Progenitor cell of endocrine pancreas (in vitro differentiated cells): ENCODE results near the gene LIMK2. TPM values are rescaled to one million over a fixed set of nuclear protein-coding genes. Genes with fewer than 3 reads are reported as not detected.

Experiments
- DNase-seq: peaks from one replicate; pipeline ENCODE4 v3.0.0; 2021; ENCODE audit warnings: low spot score; ENCODE audit not compliant: unreplicated experiment
- H3K27ac Mint-ChIP-seq: 2 replicates; pipeline ENCODE4 v1.8.0; 2021; ENCODE audit warnings: mild to moderate bottlenecking, moderate library complexity, mixed read lengths
- H3K27me3 Mint-ChIP-seq: 2 replicates; pipeline ENCODE4 v1.8.0; 2021; ENCODE audit warnings: mixed read lengths
- H3K36me3 Mint-ChIP-seq: 2 replicates; pipeline ENCODE4 v1.8.0; 2022; ENCODE audit warnings: mixed read lengths; ENCODE audit not compliant: insufficient read depth
- H3K4me1 Mint-ChIP-seq: 2 replicates; pipeline ENCODE4 v1.8.0; 2021; ENCODE audit warnings: low read depth, mixed read lengths
- H3K4me3 Mint-ChIP-seq: 2 replicates; pipeline ENCODE4 v1.8.0; 2021; ENCODE audit warnings: low read depth, mild to moderate bottlenecking, moderate library complexity, mixed read lengths
- H3K9me3 Mint-ChIP-seq: 2 replicates; pipeline ENCODE4 v1.8.0; 2021; ENCODE audit warnings: low read depth, mixed read lengths
- CTCF ChIP-seq: fragments of 200-600 bp; sonication (generic); IDR thresholded peaks from one replicate; pipeline ENCODE4 v1.5.0; 2021; ENCODE audit warnings: antibody characterized with exemption, mild to moderate bottlenecking; ENCODE audit not compliant: unreplicated experiment
- total RNA-seq: library from RNA; stranded (reverse); gene quantifications from 2 replicates; pipeline ENCODE4 v1.2.1, GENCODE V29; 2021

LIMK2 gene
- total RNA-seq, 1 donor from 2014 or later: 44.7 TPM

- H3K4me3 Mint-ChIP-seq: no peak overlapping the region
- no peak overlapping the region for H3K27ac Mint-ChIP-seq
- no peaks in the 10 kb centered on the region for H3K9me3 Mint-ChIP-seq
- no peak for DNase-seq
- H3K36me3 Mint-ChIP-seq: peaks cover 3% of the 10 kb centered on the region
- no peak for TF ChIP-seq CTCF
- H3K4me1 Mint-ChIP-seq: peaks cover 19% of the 10 kb centered on the region
- H3K27me3 Mint-ChIP-seq: no peaks in the 10 kb centered on the region
Observed at GRCh38 chr22:31281733-31282132, 69.6 kb downstream of the LIMK2 start.

GRCh38 chr22:31282748-31283468 is 70.8 kb downstream of the LIMK2 start:
- no peak overlapping the region for H3K4me3 Mint-ChIP-seq
- no peaks in the 10 kb centered on the region for H3K9me3 Mint-ChIP-seq
- DNase-seq: no peak
- H3K36me3 Mint-ChIP-seq: peaks cover 3% of the 10 kb centered on the region
- H3K4me1 Mint-ChIP-seq: peaks cover 19% of the 10 kb centered on the region
- no peak overlapping the region for H3K27ac Mint-ChIP-seq
- TF ChIP-seq CTCF: no peak
- no peaks in the 10 kb centered on the region for H3K27me3 Mint-ChIP-seq

GRCh38 chr22:31284281-31285155 is 72.4 kb downstream of the LIMK2 start:
- no peak for DNase-seq
- peak overlapping the region; percentile 90 for H3K27ac Mint-ChIP-seq
- no peaks in the 10 kb centered on the region for H3K9me3 Mint-ChIP-seq
- H3K4me1 Mint-ChIP-seq: peaks cover 19% of the 10 kb centered on the region
- no peaks in the 10 kb centered on the region for H3K27me3 Mint-ChIP-seq
- no peak for TF ChIP-seq CTCF
- peaks cover 3% of the 10 kb centered on the region for H3K36me3 Mint-ChIP-seq
- no peak overlapping the region for H3K4me3 Mint-ChIP-seq

GRCh38 chr22:31286360-31287255 is 74.5 kb downstream of the LIMK2 start:
- peaks cover 25% of the 10 kb centered on the region for H3K4me1 Mint-ChIP-seq
- peaks cover 7% of the 10 kb centered on the region for H3K27me3 Mint-ChIP-seq
- no peak overlapping the region for H3K4me3 Mint-ChIP-seq
- peak overlapping the region; percentile 33 for H3K27ac Mint-ChIP-seq
- no peak for TF ChIP-seq CTCF
- H3K9me3 Mint-ChIP-seq: no peaks in the 10 kb centered on the region
- DNase-seq: no peak
- H3K36me3 Mint-ChIP-seq: peaks cover 8% of the 10 kb centered on the region
